Parathyroid adenoma (tissue), 2 donors: Measurements from ENCODE around the gene SLC44A4.
"Not testable (repeated sequence)": the region's sequence is repeated elsewhere in the genome, so short reads cannot be mapped to it uniquely, and the experiment has no call there.

Experiments
- H2AFZ ChIP-seq: fragments of 300-600 bp; sonication (generic); one replicate; pipeline ENCODE4 v1.7.0; 2017; ENCODE audit warnings: antibody characterized with exemption, mild to moderate bottlenecking
- H3K27ac ChIP-seq: fragments of 300-600 bp; sonication (generic); one replicate; pipeline ENCODE4 v1.7.0; 2017
- H3K27me3 ChIP-seq: fragments of 300-600 bp; sonication (generic); one replicate; pipeline ENCODE4 v1.7.0; 2017; ENCODE audit warnings: low read length; ENCODE audit not compliant: control insufficient read depth, insufficient read depth
- H3K36me3 ChIP-seq: fragments of 300-600 bp; sonication (generic); one replicate; pipeline ENCODE4 v1.7.0; 2017; ENCODE audit warnings: low read length; ENCODE audit not compliant: control insufficient read depth, insufficient read depth
- H3K4me1 ChIP-seq: fragments of 300-600 bp; sonication (generic); one replicate; pipeline ENCODE4 v1.7.0; 2017; ENCODE audit warnings: control low read depth
- H3K4me2 ChIP-seq: fragments of 300-600 bp; sonication (generic); one replicate; pipeline ENCODE4 v1.7.0; 2017; ENCODE audit warnings: low read length
- H3K4me3 ChIP-seq: fragments of 300-600 bp; sonication (generic); one replicate; pipeline ENCODE4 v1.7.0; 2017; ENCODE audit warnings: low read depth, low read length
- H3K79me2 ChIP-seq: fragments of 300-600 bp; sonication (generic); one replicate; pipeline ENCODE4 v1.7.0; 2017; ENCODE audit warnings: control low read depth
- H3K9ac ChIP-seq: fragments of 300-600 bp; sonication (generic); one replicate; pipeline ENCODE4 v1.7.0; 2017; ENCODE audit warnings: mild to moderate bottlenecking
- H3K9me3 ChIP-seq: fragments of 300-600 bp; sonication (generic); one replicate; pipeline ENCODE4 v1.7.0; 2017; ENCODE audit warnings: low read length; ENCODE audit not compliant: control insufficient read depth
- CTCF ChIP-seq: fragments of 300-600 bp; sonication (generic); IDR thresholded peaks from one replicate; pipeline ENCODE4 v1.7.0; 2017; ENCODE audit warnings: antibody characterized with exemption, mild to moderate bottlenecking
- donor health status: primary hyperparathyroidism.

SLC44A4 gene

DNA sequence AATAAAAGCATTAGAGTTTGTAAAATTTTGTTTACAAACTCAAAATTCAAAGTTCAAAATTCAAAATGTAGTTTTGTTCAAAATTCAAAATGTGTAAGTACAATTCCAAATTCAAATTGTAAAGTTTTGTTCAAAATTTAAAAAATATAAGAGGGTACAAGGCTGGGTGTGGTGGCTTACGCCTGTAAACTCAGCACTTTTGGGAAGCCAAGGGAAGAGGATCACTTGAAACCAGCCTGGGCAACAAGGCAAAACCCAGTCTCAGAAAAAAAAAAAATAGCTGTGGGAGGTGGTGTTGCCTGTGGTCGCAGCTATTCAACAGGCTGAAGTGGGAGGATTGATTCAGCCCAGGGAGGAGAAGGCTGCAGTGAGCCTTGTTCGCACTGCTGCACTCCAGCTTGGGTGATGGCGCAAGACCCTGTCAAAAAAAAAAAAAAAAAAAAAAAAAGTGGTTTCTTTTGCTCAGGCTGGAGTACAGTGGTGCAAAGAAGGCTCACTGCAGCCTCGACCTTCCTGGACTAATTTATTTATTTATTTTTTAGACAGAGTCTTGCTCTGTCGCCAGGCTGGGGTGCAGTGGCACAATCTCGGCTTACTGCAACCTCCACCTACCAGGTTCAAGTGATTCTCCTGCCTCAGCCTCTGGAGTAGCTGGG is 28.5 kb upstream of the SLC44A4 start:
- no peak for TF ChIP-seq CTCF
- no peaks in the 10 kb centered on the region for H3K9me3 ChIP-seq

DNA sequence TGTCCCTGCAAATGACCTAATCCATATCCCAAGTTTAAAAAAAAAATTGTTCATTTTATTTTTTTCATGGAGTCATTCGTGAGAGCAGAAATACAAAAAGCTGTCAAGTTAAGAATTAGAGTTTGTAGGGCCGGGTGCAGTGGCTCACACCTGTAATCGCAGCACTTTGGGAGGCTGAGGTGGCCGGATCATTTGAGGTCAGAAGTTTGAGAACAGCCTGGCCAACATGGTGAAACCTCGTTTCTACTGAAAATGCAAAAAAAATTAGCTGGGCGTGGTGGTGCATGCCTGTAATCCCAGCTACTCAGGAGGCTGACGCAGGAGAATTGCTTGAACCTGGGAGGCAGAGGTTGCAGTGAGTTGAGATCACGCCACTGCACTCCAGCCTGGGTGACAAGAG is 27.9 kb upstream of the SLC44A4 start:
- H3K4me1 ChIP-seq, H3K4me3 ChIP-seq, H3K36me3 ChIP-seq, H3K9me3 ChIP-seq, H3K9ac ChIP-seq, H2AFZ ChIP-seq, H3K27me3 ChIP-seq, H3K4me2 ChIP-seq, H3K79me2 ChIP-seq, H3K27ac ChIP-seq: not testable (repeated sequence)

More for the DNA sequence above, 28.5 kb upstream of the SLC44A4 start:
- no peak overlapping the region for H3K9ac ChIP-seq
- no peaks in the 10 kb centered on the region for H3K79me2 ChIP-seq
- H3K27me3 ChIP-seq: no peaks in the 10 kb centered on the region
- peaks cover 5% of the 10 kb centered on the region for H3K4me1 ChIP-seq
- H3K36me3 ChIP-seq: no peaks in the 10 kb centered on the region
- H3K4me2 ChIP-seq: no peak overlapping the region
- H2AFZ ChIP-seq: no peak overlapping the region
- no peak overlapping the region for H3K27ac ChIP-seq
- no peak overlapping the region for H3K4me3 ChIP-seq

DNA sequence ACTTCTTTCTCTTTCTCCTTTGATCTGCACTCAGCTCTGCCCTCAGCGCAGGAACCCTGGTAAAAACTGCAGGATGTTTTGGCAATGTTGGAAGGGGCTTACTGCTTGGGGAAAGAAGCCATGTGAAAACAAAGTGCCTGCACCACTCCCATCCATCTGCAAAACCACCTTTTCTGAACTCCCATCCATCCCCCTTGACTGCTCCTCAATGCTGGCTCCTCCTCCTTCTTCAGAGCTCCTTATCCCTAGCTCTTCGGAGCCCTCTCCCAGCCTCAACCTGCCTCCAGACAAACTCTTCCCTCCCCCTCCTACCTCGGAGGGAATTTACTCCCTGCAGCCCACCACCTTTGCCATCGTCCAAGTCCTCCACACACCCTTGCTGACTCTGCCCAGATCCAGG is 27.3 kb upstream of the SLC44A4 start:
- H3K79me2 ChIP-seq: no peaks in the 10 kb centered on the region
- H3K27ac ChIP-seq: no peak overlapping the region
- H3K9me3 ChIP-seq: no peaks in the 10 kb centered on the region
- no peak overlapping the region for H3K4me3 ChIP-seq
- no peaks in the 10 kb centered on the region for H3K36me3 ChIP-seq
- H2AFZ ChIP-seq: no peak overlapping the region
- no peak for TF ChIP-seq CTCF
- H3K27me3 ChIP-seq: no peaks in the 10 kb centered on the region
- no peak overlapping the region for H3K4me2 ChIP-seq
- H3K9ac ChIP-seq: no peak overlapping the region
- peaks cover 5% of the 10 kb centered on the region for H3K4me1 ChIP-seq

DNA sequence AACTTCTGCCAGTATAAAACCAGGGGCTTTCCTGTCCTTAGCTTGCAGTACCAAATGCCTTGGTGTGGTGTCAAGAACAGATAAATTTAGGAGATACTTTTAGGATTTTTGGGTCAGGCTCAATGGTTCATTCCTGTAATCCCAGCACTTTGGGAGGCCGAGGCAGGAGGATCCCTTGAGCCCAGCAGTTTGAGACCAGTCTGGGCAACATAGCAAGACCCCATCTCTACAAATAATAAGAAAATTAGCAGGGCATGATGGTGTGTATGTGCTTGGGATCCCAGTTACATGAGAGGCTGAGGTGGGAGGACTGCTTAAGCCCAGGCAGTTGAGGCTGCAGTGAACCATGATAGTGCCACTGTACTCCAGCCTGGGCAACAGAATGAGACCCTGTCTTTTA is 26.2 kb upstream of the SLC44A4 start:
- H3K9ac ChIP-seq: no peak overlapping the region
- no peak for TF ChIP-seq CTCF
- no peak overlapping the region for H3K4me2 ChIP-seq
- H3K4me1 ChIP-seq: peaks cover 5% of the 10 kb centered on the region
- H3K79me2 ChIP-seq: no peaks in the 10 kb centered on the region
- no peak overlapping the region for H3K4me3 ChIP-seq
- H3K27ac ChIP-seq: no peak overlapping the region
- H3K9me3 ChIP-seq: no peaks in the 10 kb centered on the region
- no peak overlapping the region for H2AFZ ChIP-seq
- H3K36me3 ChIP-seq: no peaks in the 10 kb centered on the region
- H3K27me3 ChIP-seq: no peaks in the 10 kb centered on the region

DNA sequence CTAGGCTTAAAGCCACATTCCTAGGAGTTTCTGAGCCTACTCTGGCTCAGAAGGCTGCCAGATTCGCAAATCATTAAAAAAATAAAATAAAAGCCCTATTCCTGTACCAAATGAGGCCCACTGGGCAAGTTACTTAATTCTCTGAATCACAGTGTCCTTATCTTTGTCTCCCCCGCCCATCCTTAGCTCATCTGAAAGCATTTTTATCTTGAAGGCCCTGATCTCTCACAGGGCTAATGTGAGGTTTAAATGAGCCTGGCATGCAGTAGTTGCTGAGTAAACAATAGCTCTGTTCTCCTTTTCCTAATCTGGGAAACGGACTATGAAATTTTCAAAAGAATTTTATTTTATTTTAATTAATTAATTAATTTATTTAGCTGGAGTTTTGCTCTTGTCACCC is 25.2 kb upstream of the SLC44A4 start:
- no peak for TF ChIP-seq CTCF
- Histone ChIP-seq H3K27me3 (no peaks in the 10 kb centered on the region), H3K4me2 (no peak overlapping the region), H3K27ac (no peak overlapping the region), H3K9ac (no peak overlapping the region), H3K9me3 (no peaks in the 10 kb centered on the region), H3K4me1 (peaks cover 5% of the 10 kb centered on the region), H2AFZ (no peak overlapping the region), H3K79me2 (no peaks in the 10 kb centered on the region), H3K36me3 (no peaks in the 10 kb centered on the region), H3K4me3 (no peak overlapping the region)
